NCI-H146 treated with DMSO at 0.1 percent for 48 hours (cell line): ENCODE measurements around the gene SLMAP.

ENCODE experiments used
- DNase-seq: peaks from one replicate; lab custom pipeline; 2025; ENCODE audit not compliant: unreplicated experiment; lab: John Stamatoyannopoulos, UW

The SLMAP gene

GRCh38 chr3:57933602-57934001, 177.5 kb downstream of the SLMAP start:
- DNase-seq, result no peak

GRCh38 chr3:57934373-57934772, 178.3 kb downstream of the SLMAP start:
- DNase-seq, result no peak

- DNase-seq, result no peak
These were observed 179.4 kb downstream of the SLMAP start for GRCh38 chr3:57935539-57935938.

GRCh38 chr3:57937092-57937491, 181.0 kb downstream of the SLMAP start:
- no peak for DNase-seq

- no peak for DNase-seq
These were observed 183.7 kb downstream of the SLMAP start for GRCh38 chr3:57939775-57940174.

GRCh38 chr3:57942388-57942787, 186.3 kb downstream of the SLMAP start:
- no peak for DNase-seq

GRCh38 chr3:57942872-57943283, 186.8 kb downstream of the SLMAP start:
- DNase-seq, result no peak

GRCh38 chr3:57943525-57944495, 187.7 kb downstream of the SLMAP start:
- DNase-seq, result no peak

GRCh38 chr3:57946970-57947381, 190.9 kb downstream of the SLMAP start:
- no peak for DNase-seq

- DNase-seq, result no peak
These were observed 192.1 kb downstream of the SLMAP start for GRCh38 chr3:57948080-57948671.

GRCh38 chr3:57948781-57949242, 192.7 kb downstream of the SLMAP start:
- DNase-seq, result no peak

- DNase-seq, result no peak
These were observed 193.2 kb downstream of the SLMAP start for GRCh38 chr3:57949344-57949743.

GRCh38 chr3:57949785-57950615, 193.9 kb downstream of the SLMAP start:
- DNase-seq, result no peak

- no peak for DNase-seq
These were observed 195.2 kb downstream of the SLMAP start for GRCh38 chr3:57951066-57951882.

GRCh38 chr3:57952208-57952631, 196.1 kb downstream of the SLMAP start:
- DNase-seq, result no peak

GRCh38 chr3:57952651-57953050, 196.5 kb downstream of the SLMAP start:
- DNase-seq, result no peak

GRCh38 chr3:57953576-57953975, 197.5 kb downstream of the SLMAP start:
- DNase-seq, result no peak

- no peak for DNase-seq
These were observed 200.2 kb downstream of the SLMAP start for GRCh38 chr3:57956119-57956832.

- DNase-seq, result no peak
These were observed 200.7 kb downstream of the SLMAP start for GRCh38 chr3:57956833-57957174.

GRCh38 chr3:57957824-57958223, 201.7 kb downstream of the SLMAP start:
- no peak for DNase-seq
